Transverse colon (tissue), 4 donors: ENCODE measurements around the gene PANK4. TPM values are rescaled to one million over a fixed set of nuclear protein-coding genes. Genes with fewer than 3 reads are reported as not detected.

Source experiments
- DNase-seq: peaks from one replicate; pipeline ENCODE4 v3.0.0-alpha.2; 2019
- H3K27ac ChIP-seq, 4 donors: fragments of 200-600 bp; sonication (generic); 2 replicates each; pipeline ENCODE4 v1.5.1; 2016 to 2018; ENCODE audit warnings: inconsistent platforms in 4 of 4
- H3K27me3 ChIP-seq: fragments of 200-600 bp; sonication (generic); 2 replicates; pipeline ENCODE4 v1.5.1; 2017; ENCODE audit warnings: inconsistent platforms
- H3K36me3 ChIP-seq, 4 donors: fragments of 200-600 bp; sonication (generic); 2 replicates each; pipeline ENCODE4 v1.5.1; 2017 to 2019; ENCODE audit warnings: inconsistent platforms in 4 of 4
- H3K4me1 ChIP-seq, 4 donors: fragments of 200-600 bp; sonication (generic); 2 replicates each; pipeline ENCODE4 v1.5.1; 2017 to 2020; ENCODE audit warnings: inconsistent platforms in 4 of 4
- H3K4me3 ChIP-seq, 4 donors: fragments of 200-600 bp; sonication (generic); 1 replicate in 1 of 4; 2 replicates in 3 of 4; pipeline versions ENCODE4 v1.5.1 to v1.6.1; 2017 to 2019; ENCODE audit warnings: inconsistent platforms in 4 of 4
- H3K9me3 ChIP-seq, 2 donors: fragments of 200-600 bp; sonication (generic); 2 replicates each; pipeline ENCODE4 v1.5.1; 2017 to 2019; ENCODE audit warnings: inconsistent platforms in 2 of 2
- EP300 ChIP-seq: sonication (generic); formaldehyde crosslinking; IDR thresholded peaks from one replicate; pipeline ENCODE4 v1.6.1; 2017; ENCODE audit warnings: antibody characterized with exemption, low read depth
- POLR2A ChIP-seq: fragments of 450-650 bp; IDR thresholded peaks from one replicate; pipeline ENCODE4 v1.6.1; 2016; ENCODE audit warnings: antibody characterized with exemption, mild to moderate bottlenecking, moderate library complexity
- POLR2AphosphoS5 ChIP-seq, 3 donors: sonication (generic); formaldehyde crosslinking; IDR thresholded peaks; one replicate each; pipeline ENCODE4 v1.6.1; 2016; ENCODE audit warnings: antibody characterized with exemption in 3 of 3
- WGBS, 2 donors: methylation state at CpG; one replicate each; pipeline ENCODE4 v1.1.5; 2018; ENCODE audit warnings: low coverage in 1 of 2; 5-methylcytosine and 5-hydroxymethylcytosine counted together
- in situ Hi-C, 4 donors: fragments of 200-750 bp; cut with MboI; loops; one replicate each; pipeline versions ENCODE4 v1.15.0 to v1.15.1; 2017; ENCODE audit warnings: low sequenced_read_pairs in 3 of 4, low pct_ligation_motif_present in 1 of 4, low pct_unique_long_range_greater_than_20kb in 1 of 4
- intact Hi-C: fragments of 100-400 bp; cut with DNase I; formaldehyde crosslinking; loops from one replicate; pipeline ENCODE4 v1.15.1; 2023; ENCODE audit warnings: low total_unique reads
- total RNA-seq, 4 donors: library from RNA; depleted of rRNA; stranded (reverse); fragments of >200 nt; gene quantifications; one replicate each; pipeline ENCODE4 v1.1.0, GENCODE V29; 2016
- TF ChIP-seq, protein P1 (sequence below), 5 experiments: fragments of 200-600 bp in 3 of 5; fragments of 450-650 bp in 2 of 5; sonication (generic) in 3 of 5; IDR thresholded peaks; 1 replicate in 2 of 5; 2 replicates in 3 of 5; pipeline ENCODE4 v1.5.1; 2016 to 2017; ENCODE audit warnings: antibody characterized with exemption in 5 of 5, inconsistent platforms in 3 of 5, mild to moderate bottlenecking in 2 of 5, moderate library complexity in 1 of 5

PANK4 gene
- total RNA-seq, 4 donors from 2014 or later, result 41.1 to 58.3 (median 47.3) TPM

DNA sequence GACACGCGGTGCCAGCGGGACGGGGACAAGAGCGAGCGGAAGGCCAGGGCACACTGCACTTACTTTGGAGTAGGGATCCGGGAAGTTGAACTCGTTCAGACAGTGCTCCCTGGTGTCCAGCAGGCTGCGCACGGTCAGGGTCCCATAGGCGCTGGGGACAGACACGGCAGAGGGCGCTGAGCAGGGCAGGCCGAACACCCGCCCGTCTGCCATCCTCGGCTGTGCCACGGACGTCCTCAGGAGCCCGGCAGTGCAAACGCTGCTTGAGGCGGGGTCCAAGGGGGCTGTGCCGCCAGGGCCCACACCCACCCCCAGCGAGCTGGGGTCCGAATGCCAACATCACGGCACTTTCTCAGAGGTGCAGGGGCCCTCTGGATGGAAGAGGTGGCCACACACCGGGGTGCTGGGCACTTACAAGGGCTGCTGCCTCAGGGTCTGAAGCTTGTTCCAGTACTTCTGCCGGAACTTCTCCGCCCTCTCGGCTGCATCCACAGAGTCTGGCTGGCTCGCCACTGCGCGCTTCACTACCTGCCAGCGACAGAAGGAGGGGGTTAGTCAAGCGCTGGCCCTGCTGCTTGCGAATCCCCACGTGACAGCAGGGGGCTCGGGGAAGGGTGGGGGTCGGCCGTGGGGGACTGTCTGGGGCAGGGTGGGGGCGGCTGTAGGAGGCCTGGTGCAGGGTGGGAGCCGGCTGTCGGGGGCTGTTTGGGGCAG is 12.3 kb downstream of the PANK4 start:
- no peaks in the 10 kb centered on the region for H3K4me1 ChIP-seq
- no peak overlapping the region for H3K27ac ChIP-seq
- intact Hi-C loops, result no loop called here
- no peaks in the 10 kb centered on the region for H3K9me3 ChIP-seq
- TF ChIP-seq, protein P1, sequence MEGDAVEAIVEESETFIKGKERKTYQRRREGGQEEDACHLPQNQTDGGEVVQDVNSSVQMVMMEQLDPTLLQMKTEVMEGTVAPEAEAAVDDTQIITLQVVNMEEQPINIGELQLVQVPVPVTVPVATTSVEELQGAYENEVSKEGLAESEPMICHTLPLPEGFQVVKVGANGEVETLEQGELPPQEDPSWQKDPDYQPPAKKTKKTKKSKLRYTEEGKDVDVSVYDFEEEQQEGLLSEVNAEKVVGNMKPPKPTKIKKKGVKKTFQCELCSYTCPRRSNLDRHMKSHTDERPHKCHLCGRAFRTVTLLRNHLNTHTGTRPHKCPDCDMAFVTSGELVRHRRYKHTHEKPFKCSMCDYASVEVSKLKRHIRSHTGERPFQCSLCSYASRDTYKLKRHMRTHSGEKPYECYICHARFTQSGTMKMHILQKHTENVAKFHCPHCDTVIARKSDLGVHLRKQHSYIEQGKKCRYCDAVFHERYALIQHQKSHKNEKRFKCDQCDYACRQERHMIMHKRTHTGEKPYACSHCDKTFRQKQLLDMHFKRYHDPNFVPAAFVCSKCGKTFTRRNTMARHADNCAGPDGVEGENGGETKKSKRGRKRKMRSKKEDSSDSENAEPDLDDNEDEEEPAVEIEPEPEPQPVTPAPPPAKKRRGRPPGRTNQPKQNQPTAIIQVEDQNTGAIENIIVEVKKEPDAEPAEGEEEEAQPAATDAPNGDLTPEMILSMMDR (IDR thresholded peaks at IDR 0.05), result no peak
- no peak for TF ChIP-seq POLR2A
- TF ChIP-seq EP300, result no peak
- no peak for DNase-seq
- no peaks in the 10 kb centered on the region for H3K27me3 ChIP-seq
- in situ Hi-C loops, result no loop called here
- no peak overlapping the region for H3K4me3 ChIP-seq
- 95% methylated on average over 36 of the region's 43 CpGs; no CpG with 5 or more reads in 1 of the 2 donors for WGBS, 2 donors
- peaks cover 0 to 75% (median 35%) of the 10 kb centered on the region in 4 donors for H3K36me3 ChIP-seq

DNA sequence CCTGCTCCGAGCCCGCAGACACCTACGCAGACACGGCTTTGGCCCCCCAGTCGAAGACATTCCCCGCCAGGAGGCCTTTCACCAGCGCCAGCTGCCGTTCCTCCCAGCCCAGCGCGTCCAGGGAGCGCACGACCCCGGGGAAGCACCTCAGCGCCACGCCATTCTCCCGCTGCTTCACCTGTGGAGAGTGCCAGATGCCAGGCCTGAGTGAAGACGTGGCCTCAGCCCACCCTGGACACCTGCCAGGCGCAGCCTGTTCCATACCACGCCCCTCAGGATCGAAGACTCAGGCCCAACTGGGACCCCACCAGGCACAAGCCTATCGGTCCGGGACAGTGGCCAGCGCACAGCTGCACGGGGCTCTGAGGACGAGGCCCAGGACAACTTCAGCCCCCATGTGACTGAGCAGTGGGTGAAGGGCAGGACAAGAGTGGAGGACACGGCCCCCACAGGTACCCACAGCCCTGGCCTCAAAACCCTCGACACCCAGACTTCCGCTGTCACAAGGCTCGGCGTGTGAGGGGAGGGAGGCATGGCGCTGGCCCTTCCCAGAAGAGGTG is 13.5 kb downstream of the PANK4 start:
- H3K27ac ChIP-seq, result no peak overlapping the region
- in situ Hi-C loops, result no loop called here
- H3K27me3 ChIP-seq, result no peaks in the 10 kb centered on the region
- no peak for DNase-seq
- WGBS, 2 donors, result 95% methylated on average over 23 of the region's 31 CpGs; no CpG with 5 or more reads in 1 of the 2 donors
- no peak overlapping the region for H3K4me3 ChIP-seq
- H3K4me1 ChIP-seq, result no peaks in the 10 kb centered on the region
- TF ChIP-seq POLR2A, result no peak
- TF ChIP-seq, protein P1 (IDR thresholded peaks at IDR 0.05), result no peak
- no peak for TF ChIP-seq POLR2AphosphoS5 (IDR thresholded peaks at IDR 0.05)
- no peak for TF ChIP-seq EP300
- H3K9me3 ChIP-seq, result no peaks in the 10 kb centered on the region
- H3K36me3 ChIP-seq, result peaks cover 0 to 64% (median 29%) of the 10 kb centered on the region in 4 donors
- intact Hi-C loops, result no loop called here

DNA sequence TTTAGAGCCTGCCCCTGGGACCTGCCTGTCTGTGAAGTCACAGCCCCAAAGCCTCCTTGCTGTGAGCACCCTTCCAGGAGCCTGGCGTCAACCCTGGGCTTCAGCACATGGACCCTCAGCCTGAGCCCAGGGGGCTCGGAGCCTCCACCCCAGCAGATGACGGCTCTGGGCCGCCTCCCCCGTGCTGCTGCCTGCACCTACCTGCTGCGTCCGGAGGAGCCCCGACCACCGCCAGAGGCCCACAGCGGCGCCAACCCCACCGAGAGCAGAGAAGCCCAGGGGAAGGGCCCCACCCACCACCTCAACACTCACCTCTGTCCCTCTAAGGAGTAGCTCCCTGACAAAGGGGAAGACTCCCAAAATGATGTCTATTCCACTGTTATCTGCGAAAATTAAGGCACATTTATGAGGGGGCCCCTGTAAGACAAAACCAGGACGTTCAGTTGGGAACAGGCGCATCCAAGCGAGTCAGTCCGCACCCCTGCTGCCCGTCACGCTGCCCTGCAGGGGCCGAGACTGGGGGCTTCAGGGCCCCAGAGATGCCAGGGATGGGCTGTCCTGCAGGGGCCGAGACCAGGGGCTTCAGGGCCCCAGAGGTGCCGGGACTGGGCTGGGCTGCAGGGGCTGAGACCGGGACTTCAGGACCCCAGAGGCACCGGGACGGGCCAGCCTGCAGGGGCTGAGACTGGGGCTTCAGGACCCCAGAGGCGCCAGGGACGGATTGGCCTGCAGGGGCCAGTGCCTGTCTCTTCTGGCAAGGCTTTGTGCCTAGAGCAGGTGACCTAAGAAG is 15.8 kb downstream of the PANK4 start:
- intact Hi-C loops, result no loop called here
- H3K4me1 ChIP-seq, result no peaks in the 10 kb centered on the region
- H3K27me3 ChIP-seq, result peaks cover 4% of the 10 kb centered on the region
- H3K9me3 ChIP-seq, result no peaks in the 10 kb centered on the region
- DNase-seq, result no peak
- H3K27ac ChIP-seq, result no peak overlapping the region
- in situ Hi-C loops, result no loop called here
- 94% methylated on average over 23 of the region's 27 CpGs; no CpG with 5 or more reads in 1 of the 2 donors for WGBS, 2 donors
- peaks cover 0 to 46% (median 21%) of the 10 kb centered on the region in 4 donors for H3K36me3 ChIP-seq
- H3K4me3 ChIP-seq, result no peak overlapping the region
- no peak for TF ChIP-seq POLR2AphosphoS5 (IDR thresholded peaks at IDR 0.05)
- no peak for TF ChIP-seq POLR2A
- TF ChIP-seq, protein P1 (IDR thresholded peaks at IDR 0.05), result no peak
- TF ChIP-seq EP300, result no peak

DNA sequence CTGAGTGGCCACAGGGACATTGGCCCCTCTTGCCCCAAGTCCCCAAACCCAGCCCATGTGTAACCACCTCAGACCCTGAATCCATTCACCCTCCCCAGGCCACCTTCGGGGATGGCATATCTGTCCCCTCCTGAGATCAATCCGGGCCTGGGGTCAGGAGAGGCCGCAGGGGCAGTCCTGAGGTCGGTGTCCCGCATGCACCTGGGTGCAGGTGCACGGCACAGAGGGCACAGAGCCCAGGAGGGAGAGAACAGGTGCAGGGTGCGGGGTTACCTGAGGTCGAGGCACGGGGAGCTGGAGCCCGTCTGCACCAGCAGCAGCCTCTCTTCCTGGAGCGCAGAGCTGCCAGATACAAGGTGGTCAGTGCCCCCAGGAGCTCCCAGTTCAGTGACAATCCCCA is 16.8 kb downstream of the PANK4 start:
- in situ Hi-C loops, result no loop called here

More for the DNA sequence above, 16.8 kb downstream of the PANK4 start:
- no peak for TF ChIP-seq POLR2A
- TF ChIP-seq POLR2AphosphoS5 (IDR thresholded peaks at IDR 0.05), result no peak
- TF ChIP-seq, protein P1 (IDR thresholded peaks at IDR 0.05), result no peak
- TF ChIP-seq EP300, result no peak
- Histone ChIP-seq H3K27me3 (peaks cover 14% of the 10 kb centered on the region), H3K27ac (no peak overlapping the region), H3K4me3 (no peak overlapping the region), H3K4me1 (peaks cover 0 to 3% (median 0%) of the 10 kb centered on the region in 4 donors), H3K9me3 (no peaks in the 10 kb centered on the region), H3K36me3 (peaks cover 0 to 46% (median 21%) of the 10 kb centered on the region in 4 donors)
- WGBS, 2 donors, result 80% methylated on average over 8 of the region's 11 CpGs; no CpG with 5 or more reads in 1 of the 2 donors
- intact Hi-C loops, result no loop called here
- no peak for DNase-seq
